Rectal smooth muscle tissue (tissue), 1 donor: ENCODE results near the gene MCM3AP.

Experiments
- H3K27ac ChIP-seq: one replicate; pipeline ENCODE4 v1.7.0; 2013; ENCODE audit warnings: low read depth, low read length, inconsistent platforms
- H3K27me3 ChIP-seq: one replicate; pipeline ENCODE4 v1.7.0; 2013; ENCODE audit warnings: low read length; ENCODE audit not compliant: control insufficient read depth, insufficient read depth
- H3K36me3 ChIP-seq: one replicate; pipeline ENCODE4 v1.7.0; 2013; ENCODE audit warnings: low read length; ENCODE audit not compliant: control insufficient read depth, insufficient read depth
- H3K4me1 ChIP-seq: one replicate; pipeline ENCODE4 v1.7.0; 2013; ENCODE audit warnings: low read length; ENCODE audit not compliant: control insufficient read depth, insufficient read depth
- H3K4me3 ChIP-seq: one replicate; pipeline ENCODE4 v1.7.0; 2013; ENCODE audit warnings: low read length
- H3K9ac ChIP-seq: one replicate; pipeline ENCODE4 v1.7.0; 2013; ENCODE audit warnings: low read length

Gene MCM3AP

DNA sequence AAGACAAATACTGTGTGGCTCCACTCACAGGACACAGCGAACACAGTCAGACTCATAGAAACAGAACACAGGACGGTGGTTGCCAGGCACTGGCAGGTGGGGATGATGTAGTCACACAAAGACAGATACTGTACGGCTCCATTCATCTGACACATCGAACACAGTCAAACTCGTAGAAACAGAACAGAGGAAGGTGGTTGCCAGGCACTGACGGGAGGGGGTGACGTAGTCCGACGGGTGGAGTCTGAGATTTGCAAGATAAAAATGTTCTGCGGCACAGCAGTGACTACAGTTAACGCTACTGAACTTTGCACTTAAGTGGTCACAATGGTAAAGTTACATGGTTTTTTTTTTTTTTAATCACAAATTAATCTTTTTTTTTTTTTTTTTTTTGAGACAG is 19.5 kb upstream of the MCM3AP start:
- Histone ChIP-seq H3K27me3 (no peaks in the 10 kb centered on the region), H3K36me3 (no peaks in the 10 kb centered on the region), H3K4me3 (no peak overlapping the region), H3K27ac (no peak overlapping the region), H3K4me1 (no peaks in the 10 kb centered on the region), H3K9ac (no peak overlapping the region)

DNA sequence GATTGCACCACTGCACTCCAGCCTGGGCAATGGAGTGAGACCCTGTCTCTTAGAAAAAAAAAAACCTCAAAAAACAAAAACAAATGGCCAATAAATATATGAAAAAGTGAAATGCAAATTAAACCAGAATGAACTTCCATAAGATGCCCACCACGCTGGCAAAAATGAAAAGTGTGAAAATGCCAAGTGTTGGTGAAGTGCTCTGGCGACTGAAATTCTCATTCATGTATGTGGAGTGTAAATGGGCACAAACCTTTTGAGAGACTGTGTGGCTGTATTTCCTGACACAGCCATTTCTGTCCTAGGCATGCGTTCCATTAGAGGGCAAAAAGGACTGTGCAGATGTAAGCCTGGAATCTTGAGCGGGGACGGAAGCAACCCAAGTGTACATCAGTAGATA is 19.0 kb upstream of the MCM3AP start:
- H3K27ac ChIP-seq = no peak overlapping the region
- H3K36me3 ChIP-seq = no peaks in the 10 kb centered on the region
- H3K4me1 ChIP-seq = no peaks in the 10 kb centered on the region
- H3K27me3 ChIP-seq = no peaks in the 10 kb centered on the region
- no peak overlapping the region for H3K4me3 ChIP-seq
- no peak overlapping the region for H3K9ac ChIP-seq

DNA sequence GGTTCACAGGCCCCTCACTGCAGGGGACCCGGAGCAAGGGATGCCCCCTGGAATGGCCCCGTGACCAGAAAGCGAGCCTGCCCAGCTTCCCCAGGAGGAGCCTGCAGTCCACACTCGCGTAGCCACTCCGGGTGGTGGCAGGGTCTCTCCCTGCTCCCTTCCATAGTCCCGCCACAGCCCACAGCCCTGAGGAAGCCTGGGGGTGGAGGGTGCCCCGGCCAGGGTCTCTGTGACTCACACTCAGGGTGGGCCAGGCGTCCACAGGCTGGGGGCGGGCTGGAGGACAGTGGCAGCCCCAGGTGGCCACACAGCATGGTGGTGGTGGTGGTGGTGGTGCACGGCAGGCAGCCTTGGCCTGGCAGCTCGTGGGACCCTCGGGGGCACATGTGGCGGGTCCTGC is 16.3 kb upstream of the MCM3AP start:
- H3K4me1 ChIP-seq = no peaks in the 10 kb centered on the region
- H3K4me3 ChIP-seq = no peak overlapping the region
- H3K36me3 ChIP-seq = no peaks in the 10 kb centered on the region
- H3K27me3 ChIP-seq = no peaks in the 10 kb centered on the region
- H3K27ac ChIP-seq = no peak overlapping the region
- H3K9ac ChIP-seq = no peak overlapping the region

DNA sequence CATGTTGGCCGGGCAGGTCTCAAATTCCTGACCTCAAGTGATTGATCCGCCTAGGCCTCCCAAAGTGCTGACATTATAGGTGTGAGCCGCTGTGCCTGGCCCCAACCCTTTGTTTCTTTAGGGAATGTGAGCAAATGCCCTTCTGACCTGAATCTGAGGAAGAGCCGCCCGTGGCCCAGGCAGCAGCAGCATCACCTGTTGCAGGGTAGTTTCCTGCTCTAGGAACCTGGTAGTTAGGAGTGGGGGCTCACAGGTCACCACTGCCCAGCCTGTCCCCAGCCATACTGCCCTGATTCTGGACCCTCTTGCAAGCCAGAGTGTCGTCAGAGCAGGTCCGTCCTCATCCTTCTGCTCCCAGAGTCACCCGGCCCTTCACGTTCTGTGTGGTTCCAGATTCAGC is 13.8 kb upstream of the MCM3AP start:
- Histone ChIP-seq H3K27me3 (no peaks in the 10 kb centered on the region), H3K36me3 (no peaks in the 10 kb centered on the region), H3K9ac (no peak overlapping the region), H3K4me1 (no peaks in the 10 kb centered on the region), H3K27ac (no peak overlapping the region), H3K4me3 (no peak overlapping the region)

DNA sequence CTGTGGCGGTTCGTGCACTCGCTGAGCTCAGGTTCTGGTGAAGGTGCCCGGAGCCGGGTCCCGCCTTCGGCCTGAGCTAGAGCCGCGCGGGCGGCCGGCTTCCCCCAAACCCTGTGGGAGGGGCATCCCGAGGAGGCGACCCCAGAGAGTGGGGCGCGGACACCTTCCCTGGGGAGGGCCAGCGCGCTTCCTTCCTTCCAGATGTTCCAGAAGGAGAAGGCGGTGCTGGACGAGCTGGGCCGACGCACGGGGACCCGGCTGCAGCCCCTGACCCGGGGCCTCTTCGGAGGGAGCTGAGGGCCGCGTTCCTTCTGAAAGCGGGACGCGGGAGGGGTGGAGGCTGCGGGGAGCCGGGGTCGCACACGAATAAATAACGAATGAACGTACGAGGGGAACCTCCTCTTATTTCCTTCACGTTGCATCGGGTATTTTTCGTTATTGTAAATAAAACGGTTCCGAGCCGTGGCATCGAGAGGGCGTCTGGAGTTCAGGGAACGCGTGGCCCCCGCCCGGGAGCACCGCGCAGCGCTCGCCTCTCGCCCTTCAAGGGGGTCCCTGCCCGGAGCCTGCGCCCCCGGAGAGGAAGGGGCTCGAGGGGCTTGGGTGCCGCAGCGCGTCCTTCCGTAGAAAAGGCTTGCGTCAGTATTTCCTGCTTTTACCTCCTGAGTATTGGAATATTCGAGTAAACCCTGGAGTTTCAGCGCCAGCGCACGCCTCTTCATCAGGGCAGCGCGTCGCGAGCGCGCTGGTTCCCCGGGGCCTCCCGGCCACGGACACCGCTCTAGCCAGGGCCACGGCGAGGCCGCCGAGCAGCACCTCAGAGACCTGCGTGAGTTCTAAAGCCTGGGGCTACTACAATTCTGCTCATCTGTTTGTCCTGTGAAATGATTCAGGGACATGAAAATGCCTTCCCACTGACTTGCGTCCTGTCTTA is 12.2 kb upstream of the MCM3AP start:
- Histone ChIP-seq H3K27me3 (no peaks in the 10 kb centered on the region), H3K4me1 (no peaks in the 10 kb centered on the region), H3K27ac (no peak overlapping the region), H3K9ac (no peak overlapping the region), H3K4me3 (peak overlapping the region; percentile 48), H3K36me3 (no peaks in the 10 kb centered on the region)

DNA sequence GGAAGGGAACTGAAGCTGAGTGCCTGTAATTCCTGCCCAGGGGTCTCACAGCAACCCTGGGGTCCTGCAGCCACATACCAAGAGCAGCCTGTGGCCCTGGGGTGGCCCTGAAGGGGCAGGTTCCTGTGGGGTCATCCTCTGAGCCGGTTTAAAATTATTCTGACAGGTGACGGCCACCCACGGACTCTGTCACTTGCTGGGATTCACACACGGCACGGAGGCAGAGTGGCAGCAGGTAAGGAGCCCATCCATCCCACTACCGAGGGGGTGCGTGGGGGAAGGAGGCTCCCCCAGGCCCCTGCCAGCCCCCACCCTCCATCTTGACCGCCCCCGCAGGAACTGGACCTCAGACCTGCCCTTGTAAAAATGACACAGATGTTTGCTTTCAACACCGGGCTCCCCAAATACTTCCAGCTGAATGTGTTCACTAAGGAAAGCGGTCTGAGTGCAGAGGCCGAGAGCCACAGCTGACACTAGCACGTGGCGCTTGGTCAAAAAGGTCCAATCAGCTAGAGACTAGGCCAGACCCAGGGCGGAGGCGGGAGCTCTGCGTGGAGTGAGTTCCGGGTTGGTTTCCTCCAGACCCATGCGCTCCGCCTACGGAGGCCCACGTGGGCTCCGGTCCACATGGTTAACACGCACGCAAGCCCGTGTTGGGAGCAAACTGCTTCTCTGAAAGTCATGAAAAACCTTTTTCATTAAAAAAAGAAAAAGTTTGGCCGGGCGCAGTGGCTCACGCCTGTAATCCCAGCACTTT is 10.8 kb upstream of the MCM3AP start:
- no peak overlapping the region for H3K27ac ChIP-seq
- H3K36me3 ChIP-seq = no peaks in the 10 kb centered on the region
- no peak overlapping the region for H3K4me3 ChIP-seq
- H3K4me1 ChIP-seq = no peaks in the 10 kb centered on the region
- no peaks in the 10 kb centered on the region for H3K27me3 ChIP-seq
- H3K9ac ChIP-seq = no peak overlapping the region

DNA sequence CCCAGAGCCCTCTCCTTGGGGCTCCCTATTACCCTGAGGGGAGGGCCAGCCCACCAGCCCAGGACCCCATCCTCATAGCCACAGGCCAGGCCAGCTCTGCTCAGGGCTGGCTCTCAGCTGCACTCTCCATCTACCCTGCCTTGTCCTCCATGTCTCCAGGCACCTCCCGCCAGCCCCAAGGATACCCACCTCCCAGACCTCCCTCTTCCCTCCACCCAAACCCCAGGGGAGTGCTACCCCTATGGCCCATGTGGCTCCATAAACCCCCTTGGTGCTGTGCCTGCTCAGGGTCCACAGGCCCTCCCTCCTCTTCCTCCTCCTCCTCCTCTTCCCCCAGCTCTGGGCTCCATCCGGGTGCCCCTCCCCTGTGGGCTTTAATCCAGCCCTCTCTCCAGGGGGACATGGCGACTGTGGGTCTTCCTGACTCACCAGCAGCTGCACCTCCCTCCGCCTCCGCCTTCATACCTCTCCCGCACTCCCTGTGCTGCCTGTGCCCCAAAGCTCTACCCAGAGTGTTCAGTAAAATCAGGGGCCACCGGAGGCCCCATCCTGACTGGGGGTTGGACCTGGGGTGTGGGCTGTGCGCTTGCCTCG is 9.9 kb upstream of the MCM3AP start:
- Histone ChIP-seq H3K36me3 (no peaks in the 10 kb centered on the region), H3K9ac (no peak overlapping the region), H3K4me3 (no peak overlapping the region), H3K27me3 (no peaks in the 10 kb centered on the region), H3K27ac (no peak overlapping the region), H3K4me1 (no peaks in the 10 kb centered on the region)

DNA sequence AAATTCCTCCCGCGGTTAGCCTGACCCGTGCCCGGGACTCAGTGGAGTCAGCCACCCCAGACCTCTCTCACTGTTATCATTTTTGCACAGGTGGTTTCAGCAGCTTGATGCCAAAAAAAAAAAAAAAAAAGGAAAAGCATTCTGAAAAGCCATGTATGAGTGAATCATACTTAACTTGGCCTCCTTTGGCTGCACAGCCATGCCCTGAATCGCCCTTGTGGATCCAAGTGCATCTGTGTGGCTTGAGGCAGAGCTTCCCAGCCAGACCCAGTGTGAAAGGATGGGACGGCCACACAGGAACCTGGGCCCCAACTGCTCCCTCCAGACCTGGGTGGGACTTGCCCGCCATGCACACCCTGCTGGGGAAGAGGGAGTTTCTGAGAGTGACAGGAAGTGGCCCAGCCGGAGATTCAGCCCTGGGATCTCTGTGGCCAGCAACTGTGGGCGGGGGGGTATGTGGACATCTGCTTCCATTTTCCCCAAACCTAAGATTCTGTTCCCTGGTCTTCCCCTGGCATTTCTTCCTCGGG is 9.3 kb upstream of the MCM3AP start:
- H3K36me3 ChIP-seq = no peaks in the 10 kb centered on the region
- no peak overlapping the region for H3K9ac ChIP-seq
- H3K4me1 ChIP-seq = no peaks in the 10 kb centered on the region
- no peak overlapping the region for H3K4me3 ChIP-seq
- H3K27me3 ChIP-seq = no peaks in the 10 kb centered on the region
- H3K27ac ChIP-seq = no peak overlapping the region

DNA sequence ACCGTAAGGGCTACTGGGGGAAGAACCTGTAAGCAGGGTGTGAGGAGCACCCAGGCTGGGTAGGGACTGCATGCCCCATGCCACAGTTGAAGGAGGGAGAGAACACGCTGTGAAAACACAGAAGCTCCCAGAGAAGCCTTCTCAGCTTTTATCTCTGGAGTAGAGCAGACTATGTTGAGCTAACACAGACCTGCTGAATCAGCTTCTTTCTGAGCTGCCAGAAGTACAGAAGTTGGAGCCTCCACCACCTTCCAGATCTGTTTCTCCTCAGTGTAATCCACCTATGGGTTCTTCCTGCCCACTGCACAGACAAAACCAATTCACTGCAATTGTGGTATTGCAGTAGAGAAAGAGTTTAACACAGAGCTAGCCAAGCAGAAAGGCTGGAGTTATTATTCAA is 6.2 kb upstream of the MCM3AP start:
- H3K4me3 ChIP-seq = no peak overlapping the region
- no peaks in the 10 kb centered on the region for H3K36me3 ChIP-seq
- no peak overlapping the region for H3K27ac ChIP-seq
- H3K27me3 ChIP-seq = no peaks in the 10 kb centered on the region
- H3K9ac ChIP-seq = no peak overlapping the region
- H3K4me1 ChIP-seq = no peaks in the 10 kb centered on the region

DNA sequence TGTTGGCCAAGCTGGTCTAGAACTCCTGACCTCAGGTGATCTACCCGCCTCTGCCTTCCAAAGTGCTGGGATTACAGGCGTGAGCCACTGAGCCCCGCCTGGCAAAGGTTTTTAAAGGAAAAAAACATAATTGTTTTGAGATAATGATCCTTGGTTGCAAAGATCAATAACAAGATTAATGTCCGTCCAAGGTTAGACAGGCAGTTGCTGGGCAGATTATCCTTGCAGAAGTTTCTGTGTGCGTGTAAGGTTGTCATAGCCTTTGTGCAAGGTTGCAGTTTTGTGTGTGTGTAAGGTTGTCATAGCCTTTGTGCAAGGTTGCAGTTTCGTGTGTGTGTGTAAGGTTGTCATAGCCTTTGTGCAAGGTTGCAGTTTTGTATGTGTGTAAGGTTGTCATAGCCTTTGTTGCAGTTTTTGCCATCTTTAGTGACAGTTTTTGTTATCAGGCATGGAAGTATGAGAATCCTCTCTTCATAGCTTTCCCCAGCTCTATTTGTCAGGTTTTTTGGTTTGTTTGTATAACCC is 4.3 kb upstream of the MCM3AP start:
- no peak overlapping the region for H3K4me3 ChIP-seq
- no peaks in the 10 kb centered on the region for H3K36me3 ChIP-seq
- H3K27ac ChIP-seq = no peak overlapping the region
- H3K4me1 ChIP-seq = peaks cover 7% of the 10 kb centered on the region
- no peak overlapping the region for H3K9ac ChIP-seq
- no peaks in the 10 kb centered on the region for H3K27me3 ChIP-seq

DNA sequence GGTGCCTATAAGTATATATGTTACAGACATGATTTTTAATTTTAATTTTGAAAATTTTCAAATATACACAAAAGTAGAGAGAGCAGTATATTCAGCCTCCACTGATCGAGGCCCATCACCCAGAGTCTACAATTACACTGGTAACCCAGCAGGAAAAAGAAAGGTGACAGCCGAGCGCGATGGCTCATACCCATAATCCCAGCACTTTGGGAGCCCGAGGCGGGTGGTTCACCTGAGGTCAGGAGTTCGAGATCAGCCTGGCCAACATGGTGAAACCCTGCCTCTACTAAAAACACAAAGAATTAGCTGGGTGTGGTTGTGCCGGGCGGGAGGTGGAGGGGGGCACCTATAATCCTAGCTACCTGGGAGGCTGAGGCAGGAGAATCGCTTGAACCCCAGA is 2.1 kb upstream of the MCM3AP start:
- Histone ChIP-seq H3K36me3 (peaks cover 8% of the 10 kb centered on the region), H3K9ac (no peak overlapping the region), H3K4me1 (peaks cover 20% of the 10 kb centered on the region), H3K27me3 (no peaks in the 10 kb centered on the region), H3K27ac (no peak overlapping the region), H3K4me3 (no peak overlapping the region)

DNA sequence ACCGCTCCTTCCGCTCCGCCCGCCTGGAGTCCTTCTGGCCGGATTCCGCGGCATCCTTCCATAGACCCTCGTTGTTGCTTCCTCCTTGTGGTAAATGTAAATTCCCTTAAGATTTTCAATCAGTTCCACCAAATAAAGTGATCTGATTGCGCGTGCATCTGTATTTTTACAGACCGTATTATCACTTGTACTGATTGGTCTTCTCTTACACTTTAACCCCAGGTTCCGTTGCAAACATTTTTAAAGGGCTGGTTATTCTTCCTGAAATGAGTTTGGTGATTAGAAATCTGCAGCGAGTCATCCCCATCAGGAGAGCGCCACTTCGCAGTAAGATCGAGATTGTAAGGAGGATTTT is 1.2 kb upstream of the MCM3AP start:
- H3K27ac ChIP-seq = peak overlapping the region; percentile 91
- H3K36me3 ChIP-seq = peaks cover 8% of the 10 kb centered on the region
- no peaks in the 10 kb centered on the region for H3K27me3 ChIP-seq
- peaks cover 24% of the 10 kb centered on the region for H3K4me1 ChIP-seq
- peak overlapping the region; percentile 68 for H3K4me3 ChIP-seq
- H3K9ac ChIP-seq = peak overlapping the region; percentile 36
